Right cardiac atrium (tissue), 5 donors: ENCODE results near the gene CCDC15. TPM values are rescaled to one million over a fixed set of nuclear protein-coding genes. Genes with fewer than 3 reads are reported as not detected.
A peak's percentile ranks its signal among the peaks of the same experiment; 100 is the strongest.
"Not testable (repeated sequence)": the region's sequence is repeated elsewhere in the genome, so short reads cannot be mapped to it uniquely, and the experiment has no call there.

Source experiments
- ATAC-seq, 2 donors: fragments of 200-7000 bp; cut with Tn5 transposase; one replicate each; pipeline versions ENCODE4 v1.8.0 to v1.9.1; 2020; ENCODE audit warnings: moderate library complexity in 2 of 2, mild to moderate bottlenecking in 1 of 2
- DNase-seq, 3 donors: peaks; one replicate each; pipeline ENCODE4 v3.0.0-alpha.2; 2020
- H3K27ac ChIP-seq: one replicate; pipeline ENCODE4 v1.5.1; 2013; ENCODE audit warnings: mild to moderate bottlenecking, low read length, control low read depth, moderate library complexity
- H3K27me3 ChIP-seq: one replicate; pipeline ENCODE4 v1.6.1; 2013; ENCODE audit not compliant: control insufficient read depth, insufficient read depth
- H3K4me1 ChIP-seq: one replicate; pipeline ENCODE4 v1.6.1; 2013; ENCODE audit warnings: low read length; ENCODE audit not compliant: control insufficient read depth, insufficient read depth
- H3K4me3 ChIP-seq: one replicate; pipeline ENCODE4 v1.5.1; 2013; ENCODE audit warnings: low read length, control low read depth
- H3K9me3 ChIP-seq: one replicate; pipeline ENCODE4 v1.6.1; 2013; ENCODE audit warnings: low read length; ENCODE audit not compliant: control insufficient read depth
- WGBS: extraction: QIAGEN DNeasy Blood & Tissue Kit; methylation state at CpG from one replicate; pipeline ENCODE4 v1.1.7; 2013; 5-methylcytosine and 5-hydroxymethylcytosine counted together
- intact Hi-C, 4 donors: fragments of 100-400 bp; cut with DNase I; formaldehyde crosslinking; loops; one replicate each; pipeline versions ENCODE4 v1.11.0 to v1.14.0; 2022 to 2023
- polyA plus RNA-seq: library from polyadenylated mRNA; stranded (reverse); fragments of 200-250 nt; gene quantifications from one replicate; pipeline ENCODE4 v1.2.3, GENCODE V29; 2013
- total RNA-seq, 4 donors: library from RNA; stranded (reverse); fragmentation: NEBNext Ultra II Directional; extraction: Animal tissue kit (Norgen Biotek cat#: 25700); gene quantifications; one replicate each; pipeline ENCODE4 v1.2.1, GENCODE V29; 2021
- donor health status: healthy with polysubstance abuse.
- donor health status: DM: no; HTN: yes; CAD: no.
- donor health status: DM: no; HTN: no; CAD: no.
- donor health status: DM: no; HTN: yes; CAD: no; lungs with severe emphysema.
- donor health status: DM: yes; HTN: yes; CAD: no.

The CCDC15 gene
- total and polyA plus RNA-seq, 5 donors, result 0.09 to 0.47 (median 0.25) TPM

DNA sequence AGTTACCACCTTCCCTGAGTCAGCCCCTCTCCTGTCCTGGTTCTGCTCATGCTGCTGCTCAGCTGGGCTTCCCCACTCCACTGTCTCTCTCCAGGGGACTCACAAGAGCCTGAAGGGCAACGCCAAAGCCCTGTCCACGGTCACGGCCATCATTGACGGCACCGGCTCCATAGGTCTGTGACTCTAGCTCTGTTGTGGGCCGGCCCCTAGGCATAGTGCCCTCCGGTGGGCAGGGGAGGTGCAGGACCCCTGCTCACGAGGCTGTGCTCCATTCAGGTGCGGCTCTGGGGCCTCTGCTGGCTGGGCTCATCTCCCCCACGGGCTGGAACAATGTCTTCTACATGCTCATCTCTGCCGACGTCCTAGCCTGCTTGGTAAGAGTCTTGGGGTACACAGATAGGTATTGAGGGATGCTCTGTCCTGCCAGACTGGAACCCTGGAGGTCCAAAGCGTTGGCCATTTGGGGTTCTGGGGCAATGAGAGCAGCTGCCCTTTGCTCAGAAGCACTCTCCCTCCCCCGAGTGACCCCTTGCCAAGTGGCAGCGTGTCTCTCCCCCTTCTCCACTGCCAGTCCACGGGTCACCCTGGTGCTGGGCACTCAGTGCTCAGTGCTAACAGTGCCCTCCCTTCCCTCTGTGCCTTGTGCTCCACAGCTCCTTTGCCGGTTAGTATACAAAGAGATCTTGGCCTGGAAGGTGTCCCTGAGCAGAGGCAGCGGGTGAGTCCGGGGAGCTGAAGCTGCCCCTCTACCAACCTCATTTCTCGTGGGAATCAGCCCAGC lies 131.5 kb downstream of the CCDC15 start:
- H3K4me3 ChIP-seq, result no peak overlapping the region
- H3K9me3 ChIP-seq, result no peaks in the 10 kb centered on the region
- no peak overlapping the region for H3K27ac ChIP-seq
- ATAC-seq (no peak), DNase-seq (no peak)
- 77% methylated on average over 20 of the region's 20 CpGs for WGBS
- no peaks in the 10 kb centered on the region for H3K27me3 ChIP-seq
- H3K4me1 ChIP-seq, result no peaks in the 10 kb centered on the region
- intact Hi-C loops, result no loop called here

DNA sequence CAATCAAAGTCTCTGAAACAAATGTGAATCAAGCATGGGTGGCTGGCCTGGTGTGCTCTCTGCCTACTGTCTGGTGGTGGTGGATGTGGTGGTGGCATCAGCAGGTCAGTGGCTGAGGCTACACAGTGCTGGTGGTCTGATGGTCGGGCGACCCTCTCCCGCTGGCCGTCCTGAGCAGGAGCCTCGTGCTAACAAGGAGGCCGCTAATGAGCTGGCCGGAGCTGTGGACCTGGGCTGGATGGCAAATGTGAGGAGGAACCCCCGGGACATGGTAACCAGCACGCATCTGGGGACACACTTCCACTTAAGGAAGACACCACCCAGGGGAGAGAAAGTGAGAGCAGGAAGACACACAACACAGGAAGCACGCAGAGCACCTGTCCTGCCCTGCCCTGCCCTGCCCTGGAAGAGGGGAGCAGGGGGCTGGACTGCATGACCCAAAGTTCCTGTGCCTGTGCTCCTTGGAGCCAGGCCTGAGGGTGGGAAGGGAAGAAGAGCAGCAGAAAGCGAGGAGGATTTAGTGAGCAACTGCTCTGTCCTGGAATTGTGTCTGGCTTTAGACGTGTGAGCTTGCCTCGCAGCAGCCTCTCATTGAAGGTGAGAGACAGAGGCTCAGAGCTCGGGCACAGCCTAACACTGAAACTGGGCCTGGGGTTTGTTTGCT lies 132.8 kb downstream of the CCDC15 start:
- intact Hi-C loops, result no loop called here
- no peak for ATAC-seq
- WGBS, result 82% methylated on average over 14 of the region's 14 CpGs

GRCh38 chr11:125088123-125088522 lies 134.1 kb downstream of the CCDC15 start:
- WGBS, result 69% methylated on average over 2 of the region's 2 CpGs
- peaks cover 4% of the 10 kb centered on the region for H3K4me1 ChIP-seq
- H3K9me3 ChIP-seq, result no peaks in the 10 kb centered on the region
- DNase-seq (no peak), ATAC-seq (no peak)
- H3K27me3 ChIP-seq, result no peaks in the 10 kb centered on the region
- intact Hi-C loops, result no loop called here
- H3K4me3 ChIP-seq, result no peak overlapping the region
- no peak overlapping the region for H3K27ac ChIP-seq

More for the DNA sequence above, 132.8 kb downstream of the CCDC15 start:
- Histone ChIP-seq H3K4me3 (no peak overlapping the region), H3K27me3 (no peaks in the 10 kb centered on the region), H3K27ac (no peak overlapping the region), H3K4me1 (peaks cover 4% of the 10 kb centered on the region), H3K9me3 (no peaks in the 10 kb centered on the region)
- no peak for DNase-seq

GRCh38 chr11:125088576-125089455 lies 134.8 kb downstream of the CCDC15 start:
- no peak overlapping the region for H3K27ac ChIP-seq
- H3K4me1 ChIP-seq, result peaks cover 4% of the 10 kb centered on the region
- 88% methylated on average over 20 of the region's 20 CpGs for WGBS
- H3K9me3 ChIP-seq, result no peaks in the 10 kb centered on the region
- no peaks in the 10 kb centered on the region for H3K27me3 ChIP-seq
- ATAC-seq (no peak), DNase-seq (no peak)
- H3K4me3 ChIP-seq, result no peak overlapping the region
- intact Hi-C loops, result no loop called here

DNA sequence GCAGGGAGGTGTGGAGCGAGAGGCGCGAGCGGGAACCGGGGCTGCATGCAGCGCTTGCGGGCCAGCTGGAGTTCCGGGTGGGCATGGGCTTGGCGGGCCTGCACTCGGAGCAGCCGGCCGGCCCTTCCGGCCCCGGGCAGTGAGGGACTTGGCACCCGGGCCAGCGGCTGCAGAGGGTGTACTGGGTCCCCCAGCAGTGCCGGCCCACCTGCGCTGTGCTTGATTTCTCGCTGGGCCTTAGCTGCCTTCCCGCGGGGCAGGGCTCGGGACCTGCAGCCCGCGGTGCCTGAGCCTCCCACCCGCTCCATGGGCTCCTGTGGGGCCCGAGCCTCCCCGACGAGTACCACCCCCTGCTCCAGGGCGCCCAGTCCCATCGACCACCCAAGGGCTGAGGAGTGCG lies 135.5 kb downstream of the CCDC15 start:
- intact Hi-C loops, H3K27ac ChIP-seq, H3K9me3 ChIP-seq, DNase-seq, H3K4me3 ChIP-seq, H3K27me3 ChIP-seq, ATAC-seq, H3K4me1 ChIP-seq: not testable (repeated sequence)
- WGBS, result 92% methylated on average over 31 of the region's 31 CpGs

- WGBS, result 73% methylated on average over 10 of the region's 10 CpGs
- not testable (repeated sequence) for H3K9me3 ChIP-seq, H3K27me3 ChIP-seq, H3K4me1 ChIP-seq, H3K27ac ChIP-seq, DNase-seq, H3K4me3 ChIP-seq, ATAC-seq
- intact Hi-C loops, result loop anchor here in 2 of 4 donors (5.0 to 10.0 kb wide), 7 partner anchors 52 to 345 kb away; no protein-coding TSS in a partner anchor
Observed at GRCh38 chr11:125090151-125090550, 136.1 kb downstream of the CCDC15 start.

GRCh38 chr11:125090816-125091215 lies 136.8 kb downstream of the CCDC15 start:
- Histone ChIP-seq H3K9me3 (no peaks in the 10 kb centered on the region), H3K4me3 (no peak overlapping the region), H3K27me3 (no peaks in the 10 kb centered on the region), H3K4me1 (peaks cover 4% of the 10 kb centered on the region), H3K27ac (no peak overlapping the region)
- ATAC-seq (peak in 1 of 2 donors; percentile 20), DNase-seq (no peak)
- WGBS, result 76% methylated on average over 6 of the region's 6 CpGs
- intact Hi-C loops, result loop anchor here in 2 of 4 donors (5.0 to 10.0 kb wide), 7 partner anchors 51 to 344 kb away; no protein-coding TSS in a partner anchor

Other genes starting within 250 kb of the CCDC15 start
- gene NRGN, start 214.3 kb upstream of the CCDC15 start, total RNA-seq, result 10 to 100 TPM in 2 of 4 donors, 1 to 10 TPM in 2; 5.3 to 11.1 (median 9.0) TPM
- 16.0 TPM for gene NRGN, start 214.3 kb upstream of the CCDC15 start, polyA plus RNA-seq
- 1 to 10 TPM in 3 of 4 donors, under 1 TPM in 1; 0.97 to 1.4 (median 1.0) TPM for gene VSIG2, start 201.9 kb upstream of the CCDC15 start, total RNA-seq
- 0.43 TPM for gene VSIG2, start 201.9 kb upstream of the CCDC15 start, polyA plus RNA-seq
- gene ESAM, start 191.9 kb upstream of the CCDC15 start, total RNA-seq, result 10 to 100 TPM; 31.2 to 49.8 (median 41.9) TPM
- gene ESAM, start 191.9 kb upstream of the CCDC15 start, polyA plus RNA-seq, result 51.8 TPM
- 1 to 10 TPM; 3.5 to 6.7 (median 5.3) TPM for gene MSANTD2, start 153.8 kb upstream of the CCDC15 start, total RNA-seq
- 3.8 TPM for gene MSANTD2, start 153.8 kb upstream of the CCDC15 start, polyA plus RNA-seq
- gene ROBO3, start 88.8 kb upstream of the CCDC15 start, total RNA-seq, result 10 to 100 TPM in 2 of 4 donors, 1 to 10 TPM in 2; 9.8 to 11.0 (median 10.2) TPM
- gene ROBO3, start 88.8 kb upstream of the CCDC15 start, polyA plus RNA-seq, result 15.4 TPM
- gene ROBO4, start 56.3 kb upstream of the CCDC15 start, total RNA-seq, result 10 to 100 TPM; 11.7 to 17.4 (median 15.0) TPM
- gene ROBO4, start 56.3 kb upstream of the CCDC15 start, polyA plus RNA-seq, result 16.8 TPM
- not detected for gene HEPN1, start 35.0 kb upstream of the CCDC15 start, total RNA-seq
- not detected for gene HEPN1, start 35.0 kb upstream of the CCDC15 start, polyA plus RNA-seq
- 1 to 10 TPM in 1 of 4 donors, under 1 TPM in 3; 0.26 to 1.9 (median 0.38) TPM for gene HEPACAM, start 18.2 kb upstream of the CCDC15 start, total RNA-seq
- 0.43 TPM for gene HEPACAM, start 18.2 kb upstream of the CCDC15 start, polyA plus RNA-seq
- gene SLC37A2, start 109.1 kb downstream of the CCDC15 start, total RNA-seq, result 1 to 10 TPM; 2.9 to 4.6 (median 4.3) TPM
- 0.97 TPM for gene SLC37A2, start 109.1 kb downstream of the CCDC15 start, polyA plus RNA-seq
- gene TMEM218, start 157.4 kb downstream of the CCDC15 start, total RNA-seq, result 10 to 100 TPM; 11.1 to 13.2 (median 11.7) TPM
- gene TMEM218, start 157.4 kb downstream of the CCDC15 start, polyA plus RNA-seq, result 14.1 TPM
- 10 to 100 TPM; 12.5 to 20.2 (median 18.8) TPM for gene PKNOX2, start 210.5 kb downstream of the CCDC15 start, total RNA-seq
- gene PKNOX2, start 210.5 kb downstream of the CCDC15 start, polyA plus RNA-seq, result 8.1 TPM